ENCODE data around the gene NAMPT.

The NAMPT gene

DNA sequence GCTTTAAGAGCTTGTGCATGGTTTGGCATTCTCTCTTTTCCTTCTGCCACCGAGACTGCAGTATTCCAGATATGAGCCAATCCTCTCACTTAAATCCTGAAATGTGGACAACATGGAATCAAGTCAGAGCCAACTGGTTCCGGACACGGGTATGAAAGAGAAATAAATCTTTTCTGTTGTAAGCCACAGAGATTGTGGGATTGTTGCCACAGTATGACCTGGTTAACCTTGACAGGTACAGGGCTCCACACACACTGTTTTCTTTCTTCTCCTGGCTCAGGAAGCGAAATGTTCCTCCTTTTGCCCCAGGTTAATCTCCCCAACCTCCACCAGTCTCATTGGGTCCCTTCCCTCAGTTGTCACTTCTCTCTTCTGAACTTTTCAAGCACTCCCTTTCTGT, 6.5 kb upstream of the NAMPT start:
- H3K4me1 ChIP-seq (ENCODE audit: control insufficient read depth in 1 of 2, insufficient read depth in 2 of 2, low read length in 2 of 2): peaks cover 0 to 2% of the 10 kb centered on the region in 2 experiments
- H3K4me2 ChIP-seq (ENCODE audit: low read length): no peak overlapping the region
- no CpG with 5 or more reads among the region's 4 CpGs for WGBS (ENCODE audit: extremely low coverage, insufficient coverage, insufficient read length)

GRCh38 chr7:106290319-106290718, 5.5 kb upstream of the NAMPT start:
- Histone ChIP-seq H3K4ac (ENCODE audit: low read depth, low read length) (no peak overlapping the region), H2BK5ac (ENCODE audit: low read depth, low read length, poor library complexity) (no peak overlapping the region), H4K8ac (ENCODE audit: low read depth, low read length) (no peak overlapping the region), H3K79me2 (ENCODE audit: control insufficient read depth, insufficient read depth, low read length, poor library complexity) (peaks cover 2% of the 10 kb centered on the region), H3K36me3 (ENCODE audit: control insufficient read depth in 1 of 2, insufficient read depth in 2 of 2, low read length in 2 of 2) (no peaks in the 10 kb centered on the region), H4K12ac (ENCODE audit: low read depth, low read length) (no peak overlapping the region), H2BK120ac (ENCODE audit: insufficient read depth, low read length, poor library complexity) (no peak overlapping the region), H3K9me3 (ENCODE audit: insufficient read depth, low read depth, low read length) (no peaks in the 10 kb centered on the region), H2AK5ac (ENCODE audit: low read length) (no peak overlapping the region), H3K79me1 (ENCODE audit: low read length) (peaks cover 5% of the 10 kb centered on the region), H3K27me3 (ENCODE audit: insufficient read depth, low read length) (no peaks in the 10 kb centered on the region), H4K91ac (ENCODE audit: low read depth, low read length) (no peak overlapping the region), H3K4me1 (ENCODE audit: control insufficient read depth in 1 of 2, insufficient read depth in 2 of 2, low read length in 2 of 2) (peaks cover 0 to 2% of the 10 kb centered on the region in 2 experiments), H3K4me2 (ENCODE audit: low read length) (no peak overlapping the region), H3K14ac (ENCODE audit: low read length) (no peak overlapping the region), H2AFZ (ENCODE audit: insufficient read depth, low read length, poor library complexity) (no peak overlapping the region), H3K27ac (ENCODE audit: low read depth, low read length) (no peak overlapping the region), H3K9ac (ENCODE audit: low read length) (no peak overlapping the region), H2BK12ac (ENCODE audit: low read length) (no peak overlapping the region), H3K18ac (ENCODE audit: low read length) (no peak overlapping the region), H3K4me3 (ENCODE audit: low read depth, low read length) (no peak overlapping the region), H3K23ac (ENCODE audit: low read length) (no peak overlapping the region)
- WGBS (ENCODE audit: extremely low coverage, insufficient coverage, insufficient read length): no CpG with 5 or more reads among the region's 5 CpGs
- DNase-seq: no peak

More for the DNA sequence above, 6.5 kb upstream of the NAMPT start:
- Histone ChIP-seq H3K4me3 (ENCODE audit: low read depth, low read length) (no peak overlapping the region), H2AFZ (ENCODE audit: insufficient read depth, low read length, poor library complexity) (no peak overlapping the region), H3K18ac (ENCODE audit: low read length) (no peak overlapping the region), H4K91ac (ENCODE audit: low read depth, low read length) (no peak overlapping the region), H3K4ac (ENCODE audit: low read depth, low read length) (no peak overlapping the region), H2BK120ac (ENCODE audit: insufficient read depth, low read length, poor library complexity) (no peak overlapping the region), H3K79me2 (ENCODE audit: control insufficient read depth, insufficient read depth, low read length, poor library complexity) (no peaks in the 10 kb centered on the region), H3K9ac (ENCODE audit: low read length) (no peak overlapping the region), H3K27me3 (ENCODE audit: insufficient read depth, low read length) (no peaks in the 10 kb centered on the region), H3K27ac (ENCODE audit: low read depth, low read length) (no peak overlapping the region), H3K14ac (ENCODE audit: low read length) (no peak overlapping the region), H3K23ac (ENCODE audit: low read length) (no peak overlapping the region), H3K36me3 (ENCODE audit: control insufficient read depth in 1 of 2, insufficient read depth in 2 of 2, low read length in 2 of 2) (no peaks in the 10 kb centered on the region), H2AK5ac (ENCODE audit: low read length) (no peak overlapping the region), H2BK12ac (ENCODE audit: low read length) (no peak overlapping the region), H4K8ac (ENCODE audit: low read depth, low read length) (no peak overlapping the region), H3K9me3 (ENCODE audit: insufficient read depth, low read depth, low read length) (no peaks in the 10 kb centered on the region), H2BK5ac (ENCODE audit: low read depth, low read length, poor library complexity) (no peak overlapping the region), H4K12ac (ENCODE audit: low read depth, low read length) (no peak overlapping the region), H3K79me1 (ENCODE audit: low read length) (no peaks in the 10 kb centered on the region)
- no peak for DNase-seq

DNA sequence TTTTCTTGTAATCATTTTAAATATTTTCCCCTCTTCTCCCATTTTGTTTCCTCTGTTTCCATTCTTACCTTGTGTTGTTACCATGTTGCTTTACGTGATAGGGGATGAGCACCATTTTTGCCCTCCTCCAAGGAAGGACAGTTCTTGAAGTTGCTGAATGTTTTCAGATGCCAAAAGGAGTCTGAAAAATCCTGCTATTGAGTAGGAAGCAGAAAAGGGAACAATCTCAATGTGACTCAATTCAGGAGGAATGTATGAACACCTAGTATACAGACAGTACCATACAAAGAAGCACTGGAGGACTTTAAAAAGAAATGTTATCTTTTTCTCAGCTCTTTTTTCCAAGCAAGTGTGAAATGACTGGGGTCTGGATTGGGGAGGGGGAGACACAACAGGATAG, 5.1 kb upstream of the NAMPT start:
- no peak for DNase-seq
- no peak overlapping the region for H3K4ac ChIP-seq (ENCODE audit: low read depth, low read length)
- H3K18ac ChIP-seq (ENCODE audit: low read length): no peak overlapping the region
- H3K27me3 ChIP-seq (ENCODE audit: insufficient read depth, low read length): no peaks in the 10 kb centered on the region
- H2BK12ac ChIP-seq (ENCODE audit: low read length): no peak overlapping the region
- no peak overlapping the region for H3K4me3 ChIP-seq (ENCODE audit: low read depth, low read length)
- no peak overlapping the region for H3K9ac ChIP-seq (ENCODE audit: low read length)
- no peak overlapping the region for H2AK5ac ChIP-seq (ENCODE audit: low read length)
- no peak overlapping the region for H4K12ac ChIP-seq (ENCODE audit: low read depth, low read length)
- H3K23ac ChIP-seq (ENCODE audit: low read length): no peak overlapping the region
- H3K27ac ChIP-seq (ENCODE audit: low read depth, low read length): no peak overlapping the region
- peaks cover 2% of the 10 kb centered on the region for H3K79me2 ChIP-seq (ENCODE audit: control insufficient read depth, insufficient read depth, low read length, poor library complexity)
- no CpG with 5 or more reads among the region's 1 CpG for WGBS (ENCODE audit: extremely low coverage, insufficient coverage, insufficient read length)
- H4K8ac ChIP-seq (ENCODE audit: low read depth, low read length): no peak overlapping the region
- H2BK5ac ChIP-seq (ENCODE audit: low read depth, low read length, poor library complexity): no peak overlapping the region
- H3K4me1 ChIP-seq (ENCODE audit: control insufficient read depth in 1 of 2, insufficient read depth in 2 of 2, low read length in 2 of 2): peaks cover 0 to 2% of the 10 kb centered on the region in 2 experiments
- H3K14ac ChIP-seq (ENCODE audit: low read length): no peak overlapping the region
- H3K9me3 ChIP-seq (ENCODE audit: insufficient read depth, low read depth, low read length): no peaks in the 10 kb centered on the region
- H3K4me2 ChIP-seq (ENCODE audit: low read length): no peak overlapping the region
- H2AFZ ChIP-seq (ENCODE audit: insufficient read depth, low read length, poor library complexity): no peak overlapping the region
- H3K79me1 ChIP-seq (ENCODE audit: low read length): peaks cover 6% of the 10 kb centered on the region
- H2BK120ac ChIP-seq (ENCODE audit: insufficient read depth, low read length, poor library complexity): no peak overlapping the region
- H4K91ac ChIP-seq (ENCODE audit: low read depth, low read length): no peak overlapping the region
- H3K36me3 ChIP-seq (ENCODE audit: control insufficient read depth in 1 of 2, insufficient read depth in 2 of 2, low read length in 2 of 2): no peaks in the 10 kb centered on the region

- peaks cover 4% of the 10 kb centered on the region for H3K79me2 ChIP-seq (ENCODE audit: control insufficient read depth, insufficient read depth, low read length, poor library complexity)
- H3K4me3 ChIP-seq (ENCODE audit: low read depth, low read length): no peak overlapping the region
- H2AK5ac ChIP-seq (ENCODE audit: low read length): no peak overlapping the region
- no peak overlapping the region for H2BK120ac ChIP-seq (ENCODE audit: insufficient read depth, low read length, poor library complexity)
- no peak overlapping the region for H2BK12ac ChIP-seq (ENCODE audit: low read length)
- H3K4me1 ChIP-seq (ENCODE audit: control insufficient read depth in 1 of 2, insufficient read depth in 2 of 2, low read length in 2 of 2): peaks cover 0 to 2% of the 10 kb centered on the region in 2 experiments
- no peaks in the 10 kb centered on the region for H3K9me3 ChIP-seq (ENCODE audit: insufficient read depth, low read depth, low read length)
- H3K18ac ChIP-seq (ENCODE audit: low read length): no peak overlapping the region
- H4K12ac ChIP-seq (ENCODE audit: low read depth, low read length): no peak overlapping the region
- H3K23ac ChIP-seq (ENCODE audit: low read length): no peak overlapping the region
- H3K4me2 ChIP-seq (ENCODE audit: low read length): no peak overlapping the region
- WGBS (ENCODE audit: extremely low coverage, insufficient coverage, insufficient read length): no CpG with 5 or more reads among the region's 7 CpGs
- peaks cover 11% of the 10 kb centered on the region for H3K79me1 ChIP-seq (ENCODE audit: low read length)
- no peak overlapping the region for H3K14ac ChIP-seq (ENCODE audit: low read length)
- no peak overlapping the region for H3K9ac ChIP-seq (ENCODE audit: low read length)
- H3K27me3 ChIP-seq (ENCODE audit: insufficient read depth, low read length): no peaks in the 10 kb centered on the region
- H3K36me3 ChIP-seq (ENCODE audit: control insufficient read depth in 1 of 2, insufficient read depth in 2 of 2, low read length in 2 of 2): no peaks in the 10 kb centered on the region
- DNase-seq: no peak
- no peak overlapping the region for H4K8ac ChIP-seq (ENCODE audit: low read depth, low read length)
- no peak overlapping the region for H4K91ac ChIP-seq (ENCODE audit: low read depth, low read length)
- H2BK5ac ChIP-seq (ENCODE audit: low read depth, low read length, poor library complexity): no peak overlapping the region
- no peak overlapping the region for H3K4ac ChIP-seq (ENCODE audit: low read depth, low read length)
- no peak overlapping the region for H2AFZ ChIP-seq (ENCODE audit: insufficient read depth, low read length, poor library complexity)
- no peak overlapping the region for H3K27ac ChIP-seq (ENCODE audit: low read depth, low read length)
These were observed 3.5 kb upstream of the NAMPT start for GRCh38 chr7:106288263-106288662.
